SU-DHL-6 (cell line): ENCODE data around the gene ALOX12.
"Not testable (repeated sequence)": the region's sequence is repeated elsewhere in the genome, so short reads cannot be mapped to it uniquely, and the experiment has no call there.

Source experiments
- H2AFZ ChIP-seq: fragments of 200-600 bp; sonication (generic); 2 replicates; pipeline ENCODE4 v1.6.1; 2014; ENCODE audit warnings: low read depth, mild to moderate bottlenecking, moderate library complexity, mixed read lengths, antibody characterized with exemption, low read length; ENCODE audit not compliant: severe bottlenecking
- H3F3A ChIP-seq: fragments of 200-600 bp; shearing (Covaris generic); 2 replicates; pipeline ENCODE4 v1.6.0; 2016; ENCODE audit warnings: antibody characterized with exemption, mild to moderate bottlenecking; ENCODE audit not compliant: insufficient read depth
- H3K27ac ChIP-seq: fragments of 200-600 bp; sonication (generic); 2 replicates; pipeline ENCODE4 v1.5.1; 2016; ENCODE audit warnings: low read depth, mild to moderate bottlenecking, low read length, moderate library complexity, mixed read lengths
- H3K27me3 ChIP-seq: fragments of 200-600 bp; sonication (generic), shearing (Covaris generic); 2 replicates; pipeline ENCODE4 v1.6.0; 2014; ENCODE audit warnings: mild to moderate bottlenecking, low read length
- H3K36me3 ChIP-seq: fragments of 200-600 bp; sonication (generic); 2 replicates; pipeline ENCODE4 v1.6.1; 2014; ENCODE audit warnings: mild to moderate bottlenecking, low read length, mixed read lengths
- H3K4me2 ChIP-seq: fragments of 300-600, 200-600 bp; shearing (Covaris generic), sonication (generic); 2 replicates; pipeline ENCODE4 v1.6.0; 2014; ENCODE audit warnings: low read length, low read depth, mild to moderate bottlenecking; ENCODE audit not compliant: poor library complexity, severe bottlenecking
- H3K4me3 ChIP-seq: fragments of 200-600 bp; sonication (generic); 2 replicates; pipeline ENCODE4 v1.5.1; 2014; ENCODE audit warnings: antibody characterized with exemption, low read length, mild to moderate bottlenecking, mixed read lengths; ENCODE audit not compliant: insufficient read depth, poor library complexity, severe bottlenecking
- H3K79me2 ChIP-seq: fragments of 200-600 bp; sonication (generic); 2 replicates; pipeline ENCODE4 v1.6.1; 2014; ENCODE audit warnings: mild to moderate bottlenecking, low read length, moderate library complexity; ENCODE audit not compliant: insufficient read depth
- H3K9ac ChIP-seq: fragments of 200-600 bp; sonication (generic); 2 replicates; pipeline ENCODE4 v1.7.0; 2014; ENCODE audit warnings: mild to moderate bottlenecking, low read length
- H3K9me2 ChIP-seq: fragments of 200-600 bp; sonication (generic); replicated peaks from 2 replicates; pipeline ENCODE4 v1.6.1; 2014; ENCODE audit warnings: low read length; ENCODE audit not compliant: insufficient read depth
- H3K9me3 ChIP-seq: fragments of 200-600 bp; sonication (generic); 2 replicates; pipeline ENCODE4 v1.6.1; 2014; ENCODE audit warnings: low read length, mixed read lengths; ENCODE audit not compliant: insufficient read depth
- H4K20me1 ChIP-seq: fragments of 200-600 bp; sonication (generic); 2 replicates; pipeline ENCODE4 v1.6.1; 2014; ENCODE audit warnings: low read depth, mild to moderate bottlenecking, antibody characterized with exemption, low read length, moderate library complexity, mixed read lengths
- CTCF ChIP-seq: fragments of 200-600 bp; sonication (generic); IDR thresholded peaks from one replicate; pipeline ENCODE4 v1.5.1; 2017; ENCODE audit warnings: antibody characterized with exemption, mild to moderate bottlenecking, low read length, moderate library complexity; ENCODE audit not compliant: insufficient read depth, poor library complexity, severe bottlenecking
- EZH2phosphoT487 ChIP-seq: fragments of 200-600 bp; sonication (generic), shearing (Covaris generic); conservative IDR thresholded peaks from 2 replicates; pipeline ENCODE4 v1.6.1; 2018; ENCODE audit warnings: mild to moderate bottlenecking, antibody characterized with exemption, low read length, moderate library complexity, mixed read lengths

ALOX12 gene

GRCh38 chr17:6948976-6949375 is 46.9 kb upstream of the ALOX12 start:
- Histone ChIP-seq H3K9me3 (no peaks in the 10 kb centered on the region), H3K36me3 (no peaks in the 10 kb centered on the region), H3K9me2 (no peaks in the 10 kb centered on the region), H3F3A (no peaks in the 10 kb centered on the region), H4K20me1 (no peaks in the 10 kb centered on the region), H3K4me3 (no peak overlapping the region), H3K79me2 (no peaks in the 10 kb centered on the region), H3K9ac (no peak overlapping the region), H3K27ac (no peak overlapping the region), H3K27me3 (no peaks in the 10 kb centered on the region), H2AFZ (no peak overlapping the region), H3K4me2 (no peak overlapping the region)
- TF ChIP-seq EZH2phosphoT487 (no peak), CTCF (no peak)

- not testable (repeated sequence) for H2AFZ ChIP-seq, H3K4me3 ChIP-seq, H3K36me3 ChIP-seq, H3K9me3 ChIP-seq, H3K4me2 ChIP-seq, H3K9ac ChIP-seq, H3K9me2 ChIP-seq, H4K20me1 ChIP-seq, H3K27ac ChIP-seq, H3K27me3 ChIP-seq, H3K79me2 ChIP-seq, H3F3A ChIP-seq
These were observed 44.9 kb upstream of the ALOX12 start for GRCh38 chr17:6950938-6951337.

GRCh38 chr17:6953689-6954088 is 42.2 kb upstream of the ALOX12 start:
- H3F3A ChIP-seq: no peaks in the 10 kb centered on the region
- H4K20me1 ChIP-seq: no peaks in the 10 kb centered on the region
- no peaks in the 10 kb centered on the region for H3K36me3 ChIP-seq
- no peak overlapping the region for H2AFZ ChIP-seq
- no peak overlapping the region for H3K4me3 ChIP-seq
- no peaks in the 10 kb centered on the region for H3K79me2 ChIP-seq
- H3K9me2 ChIP-seq: no peaks in the 10 kb centered on the region
- no peak overlapping the region for H3K9ac ChIP-seq
- no peaks in the 10 kb centered on the region for H3K9me3 ChIP-seq
- no peak overlapping the region for H3K27ac ChIP-seq
- no peaks in the 10 kb centered on the region for H3K27me3 ChIP-seq
- TF ChIP-seq CTCF (no peak), EZH2phosphoT487 (no peak)
- H3K4me2 ChIP-seq: no peak overlapping the region

GRCh38 chr17:6959700-6960099 is 36.1 kb upstream of the ALOX12 start:
- H2AFZ ChIP-seq: no peak overlapping the region
- no peaks in the 10 kb centered on the region for H3K79me2 ChIP-seq
- no peaks in the 10 kb centered on the region for H3K27me3 ChIP-seq
- H3K36me3 ChIP-seq: no peaks in the 10 kb centered on the region
- no peak overlapping the region for H3K9ac ChIP-seq
- H3F3A ChIP-seq: no peaks in the 10 kb centered on the region
- no peaks in the 10 kb centered on the region for H3K9me2 ChIP-seq
- H3K4me2 ChIP-seq: no peak overlapping the region
- H3K4me3 ChIP-seq: no peak overlapping the region
- H3K27ac ChIP-seq: no peak overlapping the region
- no peaks in the 10 kb centered on the region for H3K9me3 ChIP-seq
- no peak for TF ChIP-seq CTCF
- no peak for TF ChIP-seq EZH2phosphoT487
- H4K20me1 ChIP-seq: no peaks in the 10 kb centered on the region
